Mesenchymal stem cell (in vitro differentiated cells and primary cell): ENCODE measurements around the gene CELF4.

Experiments used
- DNase-seq: peaks from one replicate; pipeline ENCODE4 v3.0.0-alpha.2; 2013
- H2AFZ ChIP-seq: one replicate; pipeline ENCODE4 v1.6.1; 2013; ENCODE audit warnings: low read depth, mild to moderate bottlenecking, control low read depth, inconsistent platforms, low read length, moderate library complexity
- H2AK5ac ChIP-seq: 2 replicates; pipeline ENCODE4 v1.6.1; 2013; ENCODE audit warnings: low read length, moderate library complexity, mild to moderate bottlenecking, inconsistent platforms; ENCODE audit not compliant: severe bottlenecking
- H2BK120ac ChIP-seq: one replicate; pipeline ENCODE4 v1.6.1; 2013; ENCODE audit warnings: low read depth, mild to moderate bottlenecking, inconsistent platforms, low read length, moderate library complexity
- H2BK12ac ChIP-seq, 2 experiments: one replicate each; pipeline ENCODE4 v1.6.1; 2013; ENCODE audit warnings: inconsistent platforms in 2 of 2, low read length in 2 of 2, mild to moderate bottlenecking in 2 of 2, moderate library complexity in 2 of 2, control low read depth in 1 of 2
- H2BK15ac ChIP-seq: one replicate; pipeline ENCODE4 v1.6.1; 2013; ENCODE audit warnings: mild to moderate bottlenecking, low read depth, inconsistent platforms; ENCODE audit not compliant: poor library complexity, severe bottlenecking
- H2BK5ac ChIP-seq: 2 replicates; pipeline ENCODE4 v1.6.1; 2013; ENCODE audit warnings: low read depth, mild to moderate bottlenecking, low read length, control low read depth, inconsistent platforms; ENCODE audit not compliant: poor library complexity, severe bottlenecking
- H3K14ac ChIP-seq, 2 experiments: one replicate each; pipeline ENCODE4 v1.6.1; 2013; ENCODE audit warnings: inconsistent platforms in 2 of 2, low read length in 2 of 2, control low read depth in 1 of 2, mild to moderate bottlenecking in 1 of 2, moderate library complexity in 1 of 2
- H3K18ac ChIP-seq, 2 experiments: one replicate each; pipeline ENCODE4 v1.6.1; 2013; ENCODE audit warnings: inconsistent platforms in 2 of 2, low read length in 2 of 2, control low read depth in 1 of 2, low read depth in 1 of 2, mild to moderate bottlenecking in 1 of 2
- H3K23ac ChIP-seq, 2 experiments: one replicate each; pipeline ENCODE4 v1.6.1; 2013; ENCODE audit warnings: inconsistent platforms in 2 of 2, low read length in 2 of 2, mild to moderate bottlenecking in 2 of 2, moderate library complexity in 2 of 2, control low read depth in 1 of 2
- H3K27ac ChIP-seq: 2 replicates; pipeline ENCODE4 v1.5.1; 2013; ENCODE audit warnings: mild to moderate bottlenecking, moderate library complexity, low read length, control low read depth, inconsistent platforms; ENCODE audit not compliant: poor library complexity, severe bottlenecking
- H3K27me3 ChIP-seq, 2 experiments: 2 replicates each; pipeline versions ENCODE4 v1.6.1 to v1.7.0; 2013; ENCODE audit warnings: low read length in 2 of 2, mild to moderate bottlenecking in 2 of 2, moderate library complexity in 2 of 2, control low read depth in 1 of 2, inconsistent platforms in 1 of 2; ENCODE audit not compliant: control insufficient read depth in 1 of 2, insufficient read depth in 1 of 2
- H3K36me3 ChIP-seq, 2 experiments: 2 replicates each; pipeline versions ENCODE4 v1.6.1 to v1.7.0; 2013; ENCODE audit warnings: low read length in 2 of 2, control low read depth in 1 of 2, inconsistent platforms in 1 of 2, low read depth in 1 of 2, mild to moderate bottlenecking in 1 of 2; ENCODE audit not compliant: insufficient read depth in 2 of 2, control insufficient read depth in 1 of 2
- H3K4ac ChIP-seq, 2 experiments: one replicate each; pipeline ENCODE4 v1.6.1; 2013; ENCODE audit warnings: inconsistent platforms in 2 of 2, low read length in 2 of 2, mild to moderate bottlenecking in 2 of 2, moderate library complexity in 2 of 2, control low read depth in 1 of 2, low read depth in 1 of 2
- H3K4me1 ChIP-seq: 2 replicates; pipeline ENCODE4 v1.6.1; 2013; ENCODE audit warnings: low read depth, low read length, control low read depth; ENCODE audit not compliant: control insufficient read depth, insufficient read depth
- H3K4me2 ChIP-seq: 2 replicates; pipeline ENCODE4 v1.6.1; 2013; ENCODE audit warnings: low read length, mild to moderate bottlenecking, inconsistent platforms; ENCODE audit not compliant: poor library complexity, severe bottlenecking
- H3K4me3 ChIP-seq, 2 experiments: 2 replicates each; pipeline versions ENCODE4 v1.5.1 to v1.7.0; 2013; ENCODE audit warnings: low read length in 2 of 2, mild to moderate bottlenecking in 2 of 2, control low read depth in 1 of 2, low read depth in 1 of 2; ENCODE audit not compliant: insufficient read depth in 1 of 2
- H3K79me1 ChIP-seq: replicated peaks from 2 replicates; pipeline ENCODE4 v1.6.1; 2013; ENCODE audit warnings: mild to moderate bottlenecking, control low read depth, low read length, inconsistent platforms; ENCODE audit not compliant: poor library complexity, severe bottlenecking
- H3K9ac ChIP-seq: 2 replicates; pipeline ENCODE4 v1.7.0; 2013; ENCODE audit warnings: mild to moderate bottlenecking, low read length, moderate library complexity
- H3K9me3 ChIP-seq: 2 replicates; pipeline ENCODE4 v1.7.0; 2013; ENCODE audit warnings: mild to moderate bottlenecking, low read length; ENCODE audit not compliant: control insufficient read depth
- H4K8ac ChIP-seq: one replicate; pipeline ENCODE4 v1.6.1; 2013; ENCODE audit warnings: inconsistent platforms, mild to moderate bottlenecking, low read length, moderate library complexity
- H4K91ac ChIP-seq: one replicate; pipeline ENCODE4 v1.6.1; 2013; ENCODE audit warnings: mild to moderate bottlenecking, low read length, inconsistent platforms
- WGBS: methylation state at CpG from one replicate; pipeline ENCODE4 v1.1.7; 2013; ENCODE audit warnings: mixed read lengths; 5-methylcytosine and 5-hydroxymethylcytosine counted together

CELF4 gene

DNA sequence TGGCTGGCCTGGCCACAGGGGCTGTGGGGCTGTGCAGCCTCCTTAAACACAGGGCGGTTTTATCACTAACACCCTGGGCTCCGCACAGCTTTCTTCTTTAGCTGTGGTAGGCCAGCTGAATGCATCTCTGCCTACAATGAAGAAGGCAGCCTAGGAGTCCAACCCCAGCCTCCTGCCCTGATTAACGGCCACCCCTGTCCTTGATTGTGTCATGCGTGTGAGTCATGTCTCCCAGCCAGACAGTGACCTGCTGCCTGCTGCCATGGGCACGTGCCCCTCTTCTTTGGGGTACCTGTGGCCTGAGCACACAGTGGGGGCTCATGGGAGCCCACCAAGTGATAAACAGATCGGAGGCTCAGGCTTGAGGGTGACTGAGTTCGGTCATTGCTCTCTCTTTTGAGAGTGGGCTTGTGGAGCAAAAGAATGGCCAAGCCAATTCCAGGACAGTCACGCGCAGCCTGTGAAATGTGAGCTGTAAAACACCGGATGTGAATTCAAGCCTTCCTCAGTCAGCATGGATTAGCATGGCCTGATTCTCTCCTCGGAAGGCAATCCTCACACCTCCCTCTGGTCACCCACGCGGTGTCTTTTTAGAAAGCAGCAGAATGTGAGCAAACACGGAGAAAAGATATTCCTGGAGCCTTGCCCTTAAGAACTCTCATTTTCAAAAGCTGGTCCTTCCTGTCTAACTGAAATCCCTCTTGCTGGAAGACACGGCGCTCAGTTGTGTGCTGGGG lies 144.1 kb downstream of the CELF4 start:
- Histone ChIP-seq H3K14ac (no peak overlapping the region), H3K4ac (no peak overlapping the region), H3K9me3 (no peaks in the 10 kb centered on the region), H3K18ac (peak overlapping the region in 1 of 2 experiments; percentile 42), H3K36me3 (no peaks in the 10 kb centered on the region), H2BK12ac (peak overlapping the region in 1 of 2 experiments; percentile 2), H2BK5ac (no peak overlapping the region), H4K91ac (no peak overlapping the region), H3K27ac (no peak overlapping the region), H2AFZ (no peak overlapping the region), H2BK120ac (no peak overlapping the region), H3K79me1 (no peaks in the 10 kb centered on the region), H3K4me1 (no peaks in the 10 kb centered on the region), H2BK15ac (no peak overlapping the region), H3K9ac (no peak overlapping the region), H3K4me2 (no peak overlapping the region), H3K4me3 (no peak overlapping the region), H3K23ac (no peak overlapping the region), H4K8ac (no peak overlapping the region), H3K27me3 (peaks cover 17 to 64% of the 10 kb centered on the region in 2 experiments), H2AK5ac (no peak overlapping the region)
- 71% methylated on average over 16 of the region's 16 CpGs for WGBS
- DNase-seq: peak; percentile 42

DNA sequence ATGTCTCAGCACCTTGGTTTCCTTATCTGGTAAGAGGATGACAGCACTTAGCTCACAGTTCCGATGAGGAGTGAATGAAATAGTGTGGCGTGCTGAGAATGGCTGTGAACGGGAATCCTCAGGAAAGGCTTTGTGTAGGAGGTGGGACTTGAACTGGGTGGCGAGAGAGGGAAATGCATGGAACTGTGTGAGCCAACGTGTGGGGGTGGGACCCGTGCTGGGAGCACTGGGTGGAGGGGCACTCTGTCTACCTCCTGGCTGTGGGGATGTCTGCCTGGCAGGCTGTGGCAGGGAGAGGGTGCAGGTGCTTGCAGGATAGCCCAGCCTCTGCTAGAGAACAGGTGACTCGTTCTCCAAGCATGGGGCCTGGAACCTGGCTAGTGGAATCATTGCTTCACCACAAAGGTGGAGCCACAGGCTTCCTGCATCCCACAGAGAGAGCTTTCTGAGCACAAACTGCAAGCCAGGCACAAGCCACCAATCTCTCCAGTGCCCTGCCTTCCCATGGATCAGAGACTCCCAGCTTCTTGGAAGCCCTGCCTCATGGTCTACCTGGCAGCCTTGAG lies 145.2 kb downstream of the CELF4 start:
- Histone ChIP-seq H3K27ac (no peak overlapping the region), H2AFZ (no peak overlapping the region), H2BK15ac (no peak overlapping the region), H4K8ac (no peak overlapping the region), H3K4me3 (no peak overlapping the region), H3K4me2 (no peak overlapping the region), H3K14ac (peak overlapping the region in 1 of 2 experiments; percentile 69), H3K9me3 (no peaks in the 10 kb centered on the region), H3K36me3 (no peaks in the 10 kb centered on the region), H3K79me1 (no peaks in the 10 kb centered on the region), H3K4me1 (no peaks in the 10 kb centered on the region), H3K9ac (no peak overlapping the region), H4K91ac (peak overlapping the region; percentile 64), H2BK5ac (no peak overlapping the region), H2AK5ac (no peak overlapping the region), H3K27me3 (peaks cover 17 to 66% of the 10 kb centered on the region in 2 experiments), H3K23ac (no peak overlapping the region), H2BK12ac (no peak overlapping the region), H3K18ac (peak overlapping the region in 1 of 2 experiments; percentile 9), H3K4ac (no peak overlapping the region), H2BK120ac (no peak overlapping the region)
- DNase-seq: no peak
- 87% methylated on average over 7 of the region's 7 CpGs for WGBS

DNA sequence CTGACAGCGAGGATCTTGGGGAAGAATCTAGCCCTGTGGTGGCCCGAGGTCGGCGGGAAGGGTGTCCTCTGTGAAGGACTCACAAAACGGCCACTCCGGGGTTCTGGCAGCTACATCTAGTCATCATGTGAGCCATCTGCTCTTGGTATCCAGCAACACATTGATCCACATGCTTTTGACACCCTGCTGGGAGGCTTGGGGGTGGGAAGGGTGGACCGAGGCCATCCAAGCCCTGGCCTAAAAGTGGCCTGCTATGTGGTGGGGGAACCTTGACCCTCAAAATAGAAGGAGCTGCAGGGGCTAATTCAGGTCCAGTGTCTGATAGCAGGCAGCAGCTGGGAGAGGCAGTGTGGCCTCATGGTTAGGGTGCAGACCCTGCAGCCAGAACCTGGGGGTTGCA lies 145.7 kb downstream of the CELF4 start:
- H4K91ac ChIP-seq: no peak overlapping the region
- H2BK15ac ChIP-seq: no peak overlapping the region
- no peak overlapping the region for H3K14ac ChIP-seq
- no peak overlapping the region for H3K4me3 ChIP-seq
- no peak overlapping the region for H3K18ac ChIP-seq
- DNase-seq: no peak
- H3K27ac ChIP-seq: no peak overlapping the region
- H3K36me3 ChIP-seq: no peaks in the 10 kb centered on the region
- H3K27me3 ChIP-seq: peaks cover 17 to 64% of the 10 kb centered on the region in 2 experiments
- no peak overlapping the region for H2AFZ ChIP-seq
- no peak overlapping the region for H3K4me2 ChIP-seq
- H3K4me1 ChIP-seq: no peaks in the 10 kb centered on the region
- H3K4ac ChIP-seq: no peak overlapping the region
- H3K23ac ChIP-seq: no peak overlapping the region
- no peaks in the 10 kb centered on the region for H3K9me3 ChIP-seq
- H2BK12ac ChIP-seq: no peak overlapping the region
- no peaks in the 10 kb centered on the region for H3K79me1 ChIP-seq
- H3K9ac ChIP-seq: no peak overlapping the region
- no peak overlapping the region for H2BK5ac ChIP-seq
- no peak overlapping the region for H2AK5ac ChIP-seq
- 95% methylated on average over 5 of the region's 7 CpGs for WGBS
- no peak overlapping the region for H4K8ac ChIP-seq
- H2BK120ac ChIP-seq: no peak overlapping the region

DNA sequence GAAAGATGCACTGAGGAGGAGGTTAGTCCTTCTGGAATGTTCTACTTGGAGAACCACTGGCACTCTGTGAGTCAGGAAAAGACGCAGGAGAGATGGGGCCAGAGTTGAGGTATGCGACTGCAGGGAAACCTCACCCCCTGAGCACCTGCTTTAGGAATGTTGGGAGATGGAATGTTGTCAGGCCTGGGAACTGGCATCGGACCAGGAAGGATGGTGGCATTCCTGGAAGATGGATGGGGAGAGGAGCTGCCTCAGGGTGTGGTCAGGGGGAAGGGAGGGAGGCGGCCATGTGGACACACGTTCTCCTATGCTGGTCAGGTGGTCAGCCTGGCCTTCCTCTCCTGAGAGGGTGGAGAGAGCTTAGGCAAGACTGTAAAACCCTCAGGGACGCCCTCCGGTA lies 146.3 kb downstream of the CELF4 start:
- WGBS: 83% methylated on average over 7 of the region's 7 CpGs
- Histone ChIP-seq H4K91ac (peak overlapping the region; percentile 69), H3K27me3 (peaks cover 17 to 63% of the 10 kb centered on the region in 2 experiments), H2BK120ac (no peak overlapping the region), H2AK5ac (no peak overlapping the region), H3K9me3 (no peaks in the 10 kb centered on the region), H2AFZ (no peak overlapping the region), H3K36me3 (no peaks in the 10 kb centered on the region), H3K79me1 (no peaks in the 10 kb centered on the region), H2BK12ac (no peak overlapping the region), H3K4me2 (no peak overlapping the region), H3K4me3 (no peak overlapping the region), H4K8ac (no peak overlapping the region), H3K4me1 (no peaks in the 10 kb centered on the region), H2BK5ac (no peak overlapping the region), H3K4ac (no peak overlapping the region), H2BK15ac (no peak overlapping the region), H3K18ac (peak overlapping the region in 1 of 2 experiments; percentile 14), H3K23ac (no peak overlapping the region), H3K27ac (no peak overlapping the region), H3K9ac (no peak overlapping the region), H3K14ac (no peak overlapping the region)
- no peak for DNase-seq
